Upper lobe of left lung (tissue), 6 donors: ENCODE data around the gene MICOS13. TPM values are rescaled to one million over a fixed set of nuclear protein-coding genes. Genes with fewer than 3 reads are reported as not detected.

Experiments
- ATAC-seq, 2 donors: fragments of 200-7000 bp; cut with Tn5 transposase; one replicate each; pipeline ENCODE4 v1.9.1; 2022; ENCODE audit warnings: mild to moderate bottlenecking in 2 of 2, moderate library complexity in 2 of 2; ENCODE audit not compliant: low FRiP score in 2 of 2
- DNase-seq, 2 donors: peaks; one replicate each; pipeline ENCODE4 v3.0.0-alpha.2; 2019 to 2020
- H3K27ac ChIP-seq, 4 donors: fragments of 200-600 bp; sonication (generic); one replicate each; pipeline ENCODE4 v1.5.1; 2016 to 2019
- H3K27me3 ChIP-seq, 4 donors: fragments of 200-600 bp; sonication (generic); one replicate each; pipeline ENCODE4 v1.5.1; 2017 to 2019
- H3K36me3 ChIP-seq, 4 donors: fragments of 200-600 bp; sonication (generic); one replicate each; pipeline ENCODE4 v1.5.1; 2016 to 2019
- H3K4me1 ChIP-seq, 4 donors: fragments of 200-600 bp; sonication (generic); one replicate each; pipeline ENCODE4 v1.5.1; 2018 to 2019
- H3K4me3 ChIP-seq, 4 donors: fragments of 200-600 bp; sonication (generic); one replicate each; pipeline ENCODE4 v1.5.1; 2017 to 2019; ENCODE audit warnings: mild to moderate bottlenecking in 2 of 4, moderate library complexity in 1 of 4
- H3K9me3 ChIP-seq, 4 donors: fragments of 200-600 bp; sonication (generic); one replicate each; pipeline ENCODE4 v1.5.1; 2018 to 2019
- CTCF ChIP-seq, 6 experiments: fragments of 450-650 bp in 4 of 6; fragments of 200-600 bp in 2 of 6; sonication (generic) in 2 of 6; IDR thresholded peaks; one replicate each; pipeline ENCODE4 v1.5.1; 2016 to 2019; ENCODE audit warnings: antibody characterized with exemption in 6 of 6
- EP300 ChIP-seq, 4 donors: sonication (generic); formaldehyde crosslinking; IDR thresholded peaks; one replicate each; pipeline ENCODE4 v1.5.1; 2017; ENCODE audit warnings: antibody characterized with exemption in 4 of 4, control low read depth in 2 of 4
- POLR2A ChIP-seq, 4 donors: fragments of 450-650 bp; IDR thresholded peaks; one replicate each; pipeline ENCODE4 v1.5.1; 2016 to 2017; ENCODE audit warnings: antibody characterized with exemption in 4 of 4, mild to moderate bottlenecking in 2 of 4
- POLR2AphosphoS5 ChIP-seq, 2 donors: sonication (generic); formaldehyde crosslinking; IDR thresholded peaks; one replicate each; pipeline ENCODE4 v1.5.1; 2017; ENCODE audit warnings: antibody characterized with exemption in 2 of 2
- WGBS, 2 donors: methylation state at CpG; one replicate each; pipeline ENCODE4 v1.1.5; 2017 to 2018; 5-methylcytosine and 5-hydroxymethylcytosine counted together
- total RNA-seq, 6 donors: library from RNA; depleted of rRNA in 4 of 6; stranded (reverse); fragments of >200 nt in 4 of 6; gene quantifications; one replicate each; pipeline versions ENCODE4 v1.1.0 to v1.2.1, GENCODE V29; 2016 to 2021
- donor health status: DM: no; HTN: no; CAD: no; lungs with moderate emphysema.
- donor health status: DM: no; HTN: yes; CAD: no; lungs with severe emphysema.

MICOS13 gene
- total RNA-seq, 6 donors from 2014 or later, result 19.1 to 63.2 (median 34.2) TPM

GRCh38 chr19:5714816-5715215 lies 34.5 kb upstream of the MICOS13 start:
- WGBS, 2 donors, result 92 to 94% methylated on average over 10 of the region's 10 CpGs

GRCh38 chr19:5713228-5713627 lies 32.9 kb upstream of the MICOS13 start:
- ATAC-seq (no peak), DNase-seq (no peak)
- TF ChIP-seq POLR2A (IDR thresholded peaks at IDR 0.05), result no peak
- no peak for TF ChIP-seq EP300 (IDR thresholded peaks at IDR 0.05)
- no peak for TF ChIP-seq POLR2AphosphoS5 (IDR thresholded peaks at IDR 0.05)
- TF ChIP-seq CTCF (IDR thresholded peaks at IDR 0.05), result no peak
- Histone ChIP-seq H3K4me1 (peaks cover 4 to 9% (median 6%) of the 10 kb centered on the region in 4 donors), H3K4me3 (no peak overlapping the region), H3K27me3 (no peaks in the 10 kb centered on the region), H3K36me3 (peaks cover 19 to 59% (median 45%) of the 10 kb centered on the region in 4 donors), H3K27ac (no peak overlapping the region), H3K9me3 (no peaks in the 10 kb centered on the region)
- WGBS, 2 donors, result 95 to 96% methylated on average over 8 to 9 of the region's 9 CpGs

More at GRCh38 chr19:5714816-5715215, 34.5 kb upstream of the MICOS13 start:
- no peak overlapping the region for H3K27ac ChIP-seq
- TF ChIP-seq POLR2AphosphoS5 (IDR thresholded peaks at IDR 0.05) (no peak), POLR2A (IDR thresholded peaks at IDR 0.05) (no peak), EP300 (IDR thresholded peaks at IDR 0.05) (no peak), CTCF (IDR thresholded peaks at IDR 0.05) (no peak)
- H3K4me1 ChIP-seq, result peaks cover 16 to 20% (median 18%) of the 10 kb centered on the region in 4 donors
- no peak for ATAC-seq
- no peak for DNase-seq
- H3K27me3 ChIP-seq, result no peaks in the 10 kb centered on the region
- H3K4me3 ChIP-seq, result no peak overlapping the region
- H3K36me3 ChIP-seq, result peaks cover 16 to 45% (median 38%) of the 10 kb centered on the region in 4 donors
- H3K9me3 ChIP-seq, result no peaks in the 10 kb centered on the region

GRCh38 chr19:5711713-5712161 lies 31.4 kb upstream of the MICOS13 start:
- no peak overlapping the region for H3K27ac ChIP-seq
- H3K9me3 ChIP-seq, result no peaks in the 10 kb centered on the region
- peak in 1 of 2 donors; percentile 72 for DNase-seq
- 93% methylated on average over 14 to 25 of the region's 25 CpGs for WGBS, 2 donors
- no peak for TF ChIP-seq CTCF (IDR thresholded peaks at IDR 0.05)
- TF ChIP-seq POLR2AphosphoS5 (IDR thresholded peaks at IDR 0.05), result no peak
- TF ChIP-seq EP300 (IDR thresholded peaks at IDR 0.05), result no peak
- no peak for TF ChIP-seq POLR2A (IDR thresholded peaks at IDR 0.05)
- no peak for ATAC-seq
- peaks cover 22 to 74% (median 60%) of the 10 kb centered on the region in 4 donors for H3K36me3 ChIP-seq
- no peaks in the 10 kb centered on the region for H3K27me3 ChIP-seq
- H3K4me3 ChIP-seq, result no peak overlapping the region
- no peaks in the 10 kb centered on the region for H3K4me1 ChIP-seq

DNA sequence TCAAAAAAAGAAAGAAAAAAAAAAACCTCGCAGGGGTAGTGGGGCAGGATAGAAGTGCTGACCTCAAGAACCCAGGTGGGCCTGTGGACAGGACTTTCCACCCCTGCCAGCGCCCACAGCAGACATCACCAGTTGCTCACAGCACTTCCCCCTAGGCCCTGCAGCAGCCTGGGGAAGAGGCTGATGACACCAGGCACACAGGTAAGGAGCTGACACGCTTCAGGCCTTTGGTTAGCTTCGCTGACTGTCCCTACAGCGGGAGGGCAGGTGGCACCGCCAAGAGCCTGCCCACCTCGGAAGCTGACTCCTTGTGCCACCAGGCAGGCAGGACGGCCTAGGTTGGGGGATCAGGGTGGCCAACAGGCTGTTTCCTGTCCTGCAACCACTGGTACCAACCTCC lies 30.7 kb upstream of the MICOS13 start:
- 94 to 95% methylated on average over 8 of the region's 8 CpGs for WGBS, 2 donors
- no peaks in the 10 kb centered on the region for H3K27me3 ChIP-seq
- no peak overlapping the region for H3K4me3 ChIP-seq
- H3K27ac ChIP-seq, result no peak overlapping the region
- DNase-seq, result no peak
- no peak for TF ChIP-seq POLR2AphosphoS5 (IDR thresholded peaks at IDR 0.05)
- TF ChIP-seq POLR2A (IDR thresholded peaks at IDR 0.05), result no peak
- TF ChIP-seq EP300 (IDR thresholded peaks at IDR 0.05), result no peak
- no peak for TF ChIP-seq CTCF (IDR thresholded peaks at IDR 0.05)
- ATAC-seq, result no peak
- peaks cover 27 to 81% (median 67%) of the 10 kb centered on the region in 4 donors for H3K36me3 ChIP-seq
- no peaks in the 10 kb centered on the region for H3K4me1 ChIP-seq
- no peaks in the 10 kb centered on the region for H3K9me3 ChIP-seq
